Glomerular endothelial cell (primary cell): Measurements from ENCODE around the gene URM1. TPM values are rescaled to one million over a fixed set of nuclear protein-coding genes. Genes with fewer than 3 reads are reported as not detected.

Source experiments
- DNase-seq: peaks from one replicate; pipeline ENCODE4 v3.0.0-alpha.2; 2011; ENCODE audit warnings: low read depth, low spot score; ENCODE audit errors: extremely low read depth
- total RNA-seq: library from RNA; depleted of rRNA; stranded (reverse); fragments of >200 nt; gene quantifications from 2 replicates; pipeline ENCODE4 v1.2.3, GENCODE V29; 2015

Gene URM1
- total RNA-seq, 1 donor from 2014 or later: 45.1 TPM

DNA sequence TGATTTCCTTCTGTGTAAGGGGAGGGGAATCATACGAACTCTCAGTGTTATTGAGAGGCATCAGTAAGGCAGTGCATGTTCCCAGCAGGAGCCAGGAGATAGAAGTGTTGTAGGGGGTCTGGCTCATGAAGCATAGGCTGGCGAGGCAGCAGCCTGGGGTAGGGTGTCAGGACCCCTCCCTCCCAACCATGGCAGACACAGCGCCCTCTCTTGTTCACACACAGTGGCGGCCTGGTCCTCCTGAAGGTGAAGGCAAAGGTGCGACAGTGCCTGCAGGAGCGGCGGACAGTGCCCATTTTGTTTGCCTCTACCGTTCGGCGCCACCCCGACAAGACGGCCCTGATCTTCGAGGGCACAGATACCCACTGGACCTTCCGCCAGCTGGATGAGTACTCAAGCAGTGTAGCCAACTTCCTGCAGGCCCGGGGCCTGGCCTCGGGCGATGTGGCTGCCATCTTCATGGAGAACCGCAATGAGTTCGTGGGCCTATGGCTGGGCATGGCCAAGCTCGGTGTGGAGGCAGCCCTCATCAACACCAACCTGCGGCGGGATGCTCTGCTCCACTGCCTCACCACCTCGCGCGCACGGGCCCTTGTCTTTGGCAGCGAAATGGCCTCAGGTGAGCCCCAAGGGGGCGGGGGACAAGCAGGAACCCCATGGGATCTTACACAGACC, 26.1 kb upstream of the URM1 start:
- DNase-seq: no peak

GRCh38 chr9:128349125-128349524, 22.0 kb upstream of the URM1 start:
- DNase-seq: no peak

- DNase-seq: no peak
These were observed 21.4 kb upstream of the URM1 start for GRCh38 chr9:128349772-128350171.

GRCh38 chr9:128355451-128355850, 15.7 kb upstream of the URM1 start:
- DNase-seq: no peak

DNA sequence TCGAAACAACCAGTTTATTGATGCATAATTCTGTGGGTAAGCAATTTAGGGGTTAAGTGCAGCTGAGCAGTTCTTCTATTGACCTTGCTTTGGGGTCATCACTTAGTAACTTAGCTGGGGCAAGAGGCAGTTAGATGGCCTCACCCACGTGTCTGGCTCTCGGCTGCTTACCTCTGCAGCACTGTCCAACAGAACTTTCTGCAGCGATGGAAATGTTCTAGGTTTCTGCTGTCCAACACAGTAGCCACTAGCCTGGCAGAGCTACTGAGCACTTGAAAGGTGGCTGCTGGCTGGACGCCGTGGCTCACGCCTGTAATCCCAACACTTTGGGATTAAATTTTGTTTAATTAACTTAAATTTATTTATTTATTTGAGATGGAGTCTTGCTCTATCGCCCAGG, 13.1 kb upstream of the URM1 start:
- no peak for DNase-seq

DNA sequence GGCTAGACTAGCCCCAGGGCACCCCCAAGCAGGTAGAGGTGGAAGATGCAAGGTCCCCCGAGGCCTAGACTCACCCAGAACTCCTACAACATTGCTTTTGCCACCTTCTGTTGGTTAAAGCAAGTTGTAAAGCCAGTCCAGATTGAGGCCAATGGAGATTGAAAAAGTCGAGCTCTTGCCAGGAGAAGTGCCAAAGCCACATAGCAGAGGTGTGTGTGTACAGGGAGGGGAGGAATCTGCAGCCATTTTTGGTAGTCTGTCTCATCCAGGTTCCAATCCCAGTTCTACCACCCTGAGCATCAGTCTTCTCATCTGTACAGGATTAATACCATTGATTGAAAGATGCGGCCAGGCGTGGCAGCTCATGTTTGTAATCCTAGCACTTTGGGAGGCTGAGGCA, 12.3 kb upstream of the URM1 start:
- no peak for DNase-seq

- DNase-seq: no peak
These were observed 10.3 kb upstream of the URM1 start for GRCh38 chr9:128360826-128361225.

DNA sequence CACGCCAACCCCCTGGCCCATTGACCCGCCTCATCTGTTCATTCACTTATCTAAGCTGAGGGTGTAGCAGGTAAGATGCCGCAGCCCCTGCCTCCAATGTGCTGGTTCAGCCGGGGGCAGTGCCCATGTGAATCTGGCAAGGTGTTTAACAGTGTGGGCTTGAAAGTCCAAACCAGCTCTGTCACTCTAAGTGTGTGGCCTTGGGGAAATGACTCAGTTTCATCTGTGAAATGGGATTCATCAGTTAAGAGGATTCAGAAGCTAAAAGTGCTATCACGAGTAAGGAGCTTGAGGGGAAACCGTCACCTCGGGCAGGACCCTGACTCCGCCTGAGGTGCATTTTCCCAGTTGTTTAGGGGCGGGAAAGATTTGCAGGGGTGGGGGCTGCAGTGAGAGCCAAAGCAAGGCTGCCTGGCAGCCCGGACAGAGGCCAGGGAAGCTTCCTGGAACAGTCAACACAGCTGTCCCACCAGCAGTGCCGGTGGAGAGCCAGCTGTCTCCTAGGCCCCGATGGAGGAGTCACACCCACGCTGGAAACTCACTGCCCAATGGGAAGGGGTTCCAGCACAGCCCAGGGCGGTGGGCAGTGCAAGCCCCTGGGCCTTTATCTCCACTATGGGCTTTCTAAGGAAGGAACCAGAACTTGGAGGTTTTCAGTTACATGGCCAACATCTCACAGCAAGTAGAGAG, 9.7 kb upstream of the URM1 start:
- no peak for DNase-seq

- no peak for DNase-seq
These were observed 9.1 kb upstream of the URM1 start for GRCh38 chr9:128361986-128362646.

- no peak for DNase-seq
These were observed 8.4 kb upstream of the URM1 start for GRCh38 chr9:128362774-128363173.

GRCh38 chr9:128365525-128365924, 5.6 kb upstream of the URM1 start:
- DNase-seq: no peak

DNA sequence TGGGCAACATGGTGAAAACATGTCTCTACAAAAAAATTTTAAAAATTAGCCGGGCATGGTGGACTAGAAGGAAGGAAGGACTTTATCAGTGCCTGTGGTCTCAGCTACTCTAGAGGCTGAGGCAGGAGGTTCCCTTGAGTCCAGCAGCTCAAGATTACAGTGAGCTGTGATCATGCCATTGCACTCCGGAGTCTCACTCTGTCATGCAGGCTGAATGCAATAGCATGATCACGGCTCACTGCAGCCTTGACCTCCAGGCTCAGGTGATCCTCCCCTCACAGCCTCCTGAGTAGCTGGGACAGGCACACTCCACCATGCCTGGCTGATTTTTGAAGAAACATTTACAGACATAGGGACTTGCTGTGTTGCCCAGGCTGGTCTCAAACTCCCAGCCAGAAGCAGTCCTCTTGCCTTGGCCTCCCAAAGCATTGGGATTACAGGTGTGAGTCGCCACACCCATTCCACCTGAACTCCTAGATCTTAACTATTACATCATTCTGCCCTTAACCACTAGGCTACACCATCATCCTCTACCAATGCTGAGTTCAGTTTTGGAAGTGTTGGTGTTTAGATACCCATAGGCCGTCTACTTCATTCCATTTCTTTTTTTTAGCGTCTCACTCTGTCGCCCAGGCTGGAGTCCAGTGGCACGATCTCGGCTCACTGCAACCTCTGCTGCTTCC, 2.0 kb upstream of the URM1 start:
- no peak for DNase-seq

DNA sequence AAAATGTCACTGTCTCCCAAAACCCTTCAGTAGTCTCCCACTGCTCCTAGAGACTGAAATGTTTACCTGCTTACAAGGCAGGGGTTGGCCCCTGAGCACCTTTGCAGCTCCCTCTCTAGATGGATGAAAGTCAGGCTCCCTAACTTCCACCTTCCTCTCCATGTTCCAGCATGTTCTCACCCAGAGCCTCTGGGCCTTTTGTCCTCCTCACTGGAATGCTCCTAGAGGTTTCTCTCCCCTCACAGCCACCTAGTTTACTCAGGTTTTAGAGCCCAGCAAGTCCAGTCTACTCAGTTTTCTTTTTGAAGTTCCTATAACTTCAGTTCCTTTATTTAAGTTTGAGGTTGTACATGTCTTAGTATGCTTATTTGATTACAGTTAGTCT, 815 bp upstream of the URM1 start:
- DNase-seq: no peak

- DNase-seq: no peak
These were observed 500 bp downstream of the URM1 start for GRCh38 chr9:128371630-128372117.

DNA sequence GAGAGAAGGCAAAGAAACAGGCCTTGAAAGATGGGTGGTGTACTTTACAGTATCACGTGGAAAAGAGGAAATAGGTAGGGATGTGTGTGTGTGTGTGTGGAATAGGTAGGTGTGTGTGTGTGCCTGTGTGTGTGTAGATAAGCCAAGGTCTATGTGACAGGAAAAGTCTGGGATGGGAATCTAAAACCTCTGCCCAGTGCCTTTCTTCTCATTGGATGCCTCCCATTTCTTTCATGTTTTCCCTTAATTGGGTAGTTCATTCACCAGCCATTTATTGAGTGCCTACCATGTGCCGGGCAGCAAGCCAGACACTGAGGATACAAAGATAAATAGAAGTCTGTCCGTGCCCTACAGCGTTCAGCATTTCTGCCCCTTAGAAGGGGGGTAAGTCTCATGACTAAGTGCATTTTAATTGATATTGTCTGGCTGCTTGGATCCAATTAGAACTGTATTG, 1.0 kb downstream of the URM1 start:
- DNase-seq: no peak

- no peak for DNase-seq
These were observed 1.6 kb downstream of the URM1 start for GRCh38 chr9:128372784-128373183.

DNA sequence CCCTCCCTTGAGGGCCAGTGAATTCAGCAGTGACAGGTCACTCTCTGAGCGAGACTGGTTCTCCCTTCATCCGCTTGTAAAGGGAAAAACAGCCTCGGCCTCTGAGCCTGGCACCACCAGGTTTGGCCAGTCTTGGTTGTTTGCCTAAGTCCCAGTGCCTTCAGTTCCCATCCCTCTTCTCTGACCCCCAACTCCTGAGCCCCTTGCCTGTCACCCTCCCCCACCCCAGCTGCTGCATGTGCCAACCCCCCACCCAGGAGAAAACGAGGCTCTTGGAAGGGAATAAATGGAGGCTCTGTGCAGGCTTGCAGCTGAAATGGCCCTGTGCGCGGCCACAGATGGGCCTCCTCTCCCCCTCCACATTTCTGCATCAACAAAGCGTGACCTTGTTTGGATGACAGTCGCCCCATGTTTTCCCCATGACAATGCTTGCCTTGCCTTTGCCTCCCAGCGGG, 3.1 kb downstream of the URM1 start:
- DNase-seq: no peak

- no peak for DNase-seq
These were observed 4.7 kb downstream of the URM1 start for GRCh38 chr9:128375865-128376264.

- no peak for DNase-seq
These were observed 11.1 kb downstream of the URM1 start for GRCh38 chr9:128382261-128382660.

- no peak for DNase-seq
These were observed 12.0 kb downstream of the URM1 start for GRCh38 chr9:128383007-128383753.
